Endothelial cell (in vitro differentiated cells): Measurements from ENCODE around the gene RHOF. TPM values are rescaled to one million over a fixed set of nuclear protein-coding genes. Genes with fewer than 3 reads are reported as not detected.

Source experiments
- DNase-seq: peaks from one replicate; pipeline ENCODE4 v3.0.0; 2021; ENCODE audit warnings: low spot score
- H3K27ac Mint-ChIP-seq: one replicate; pipeline ENCODE4 v1.8.0; 2021; ENCODE audit warnings: mixed read lengths, inconsistent platforms; ENCODE audit not compliant: unreplicated experiment
- H3K27me3 Mint-ChIP-seq: one replicate; pipeline ENCODE4 v1.8.0; 2021; ENCODE audit warnings: mild to moderate bottlenecking, moderate library complexity, mixed read lengths, inconsistent platforms; ENCODE audit not compliant: unreplicated experiment
- H3K36me3 Mint-ChIP-seq: one replicate; pipeline ENCODE4 v1.8.0; 2021; ENCODE audit warnings: mild to moderate bottlenecking, low read depth, mixed read lengths, inconsistent platforms; ENCODE audit not compliant: unreplicated experiment
- H3K4me1 Mint-ChIP-seq: one replicate; pipeline ENCODE4 v1.8.0; 2021; ENCODE audit warnings: mild to moderate bottlenecking, mixed read lengths, inconsistent platforms; ENCODE audit not compliant: unreplicated experiment
- H3K4me3 Mint-ChIP-seq: one replicate; pipeline ENCODE4 v1.8.0; 2021; ENCODE audit warnings: mild to moderate bottlenecking, mixed read lengths, inconsistent platforms; ENCODE audit not compliant: unreplicated experiment
- H3K9me3 Mint-ChIP-seq: one replicate; pipeline ENCODE4 v1.8.0; 2021; ENCODE audit warnings: mixed read lengths, inconsistent platforms; ENCODE audit not compliant: unreplicated experiment
- total RNA-seq: library from RNA; stranded (reverse); fragmentation: NEBNext Ultra II Directional; extraction: Animal tissue kit (Norgen Biotek cat#: 25700); gene quantifications from one replicate; pipeline ENCODE4 v1.2.1, GENCODE V29; 2021; ENCODE audit not compliant: unreplicated experiment
- TF ChIP-seq, protein P1 (sequence below): fragments of 200-600 bp; sonication (generic); IDR thresholded peaks from one replicate; pipeline ENCODE4 v1.5.0; 2021; ENCODE audit warnings: antibody characterized with exemption; ENCODE audit not compliant: unreplicated experiment

RHOF gene
- total RNA-seq, 1 donor from 2014 or later: 25.7 TPM

DNA sequence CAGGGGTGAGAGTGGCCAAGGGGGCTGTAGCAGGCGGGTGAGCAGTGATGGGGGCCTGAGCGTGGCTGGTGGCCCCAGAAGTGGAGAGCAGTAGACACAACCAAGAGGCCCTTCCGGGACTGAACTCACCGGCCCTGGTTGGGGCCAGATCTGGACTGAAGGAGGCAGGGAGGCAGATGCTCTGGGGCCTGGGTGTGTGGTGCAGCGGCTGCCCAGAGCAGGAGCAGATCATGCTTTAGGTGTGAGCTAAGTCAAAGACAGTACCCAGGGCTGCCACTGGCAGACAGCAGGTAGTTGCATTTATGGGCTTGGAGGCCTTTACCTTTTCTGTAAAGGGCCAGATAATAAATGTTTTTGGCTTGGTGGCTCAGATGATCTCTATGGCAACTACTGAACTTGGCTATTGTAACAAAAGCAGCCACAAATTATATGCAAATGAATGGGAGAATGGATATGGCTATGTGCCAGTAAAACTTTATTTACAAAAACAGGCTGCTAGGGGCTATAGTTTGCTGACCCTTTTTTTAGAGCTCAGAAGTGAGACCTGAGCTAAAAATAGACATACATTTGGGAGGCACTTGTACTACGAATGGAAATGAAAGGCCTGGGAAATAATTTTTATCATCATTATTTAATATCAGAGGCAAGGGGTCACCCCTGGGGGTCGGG lies 35.9 kb upstream of the RHOF start:
- Mint-ChIP-seq H3K27me3 (peaks cover 19% of the 10 kb centered on the region), H3K4me1 (peaks cover 2% of the 10 kb centered on the region), H3K9me3 (no peaks in the 10 kb centered on the region), H3K36me3 (peaks cover 40% of the 10 kb centered on the region), H3K27ac (no peak overlapping the region), H3K4me3 (peak overlapping the region; percentile 37)
- no peak for DNase-seq
- TF ChIP-seq, protein P1, sequence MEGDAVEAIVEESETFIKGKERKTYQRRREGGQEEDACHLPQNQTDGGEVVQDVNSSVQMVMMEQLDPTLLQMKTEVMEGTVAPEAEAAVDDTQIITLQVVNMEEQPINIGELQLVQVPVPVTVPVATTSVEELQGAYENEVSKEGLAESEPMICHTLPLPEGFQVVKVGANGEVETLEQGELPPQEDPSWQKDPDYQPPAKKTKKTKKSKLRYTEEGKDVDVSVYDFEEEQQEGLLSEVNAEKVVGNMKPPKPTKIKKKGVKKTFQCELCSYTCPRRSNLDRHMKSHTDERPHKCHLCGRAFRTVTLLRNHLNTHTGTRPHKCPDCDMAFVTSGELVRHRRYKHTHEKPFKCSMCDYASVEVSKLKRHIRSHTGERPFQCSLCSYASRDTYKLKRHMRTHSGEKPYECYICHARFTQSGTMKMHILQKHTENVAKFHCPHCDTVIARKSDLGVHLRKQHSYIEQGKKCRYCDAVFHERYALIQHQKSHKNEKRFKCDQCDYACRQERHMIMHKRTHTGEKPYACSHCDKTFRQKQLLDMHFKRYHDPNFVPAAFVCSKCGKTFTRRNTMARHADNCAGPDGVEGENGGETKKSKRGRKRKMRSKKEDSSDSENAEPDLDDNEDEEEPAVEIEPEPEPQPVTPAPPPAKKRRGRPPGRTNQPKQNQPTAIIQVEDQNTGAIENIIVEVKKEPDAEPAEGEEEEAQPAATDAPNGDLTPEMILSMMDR: no peak

DNA sequence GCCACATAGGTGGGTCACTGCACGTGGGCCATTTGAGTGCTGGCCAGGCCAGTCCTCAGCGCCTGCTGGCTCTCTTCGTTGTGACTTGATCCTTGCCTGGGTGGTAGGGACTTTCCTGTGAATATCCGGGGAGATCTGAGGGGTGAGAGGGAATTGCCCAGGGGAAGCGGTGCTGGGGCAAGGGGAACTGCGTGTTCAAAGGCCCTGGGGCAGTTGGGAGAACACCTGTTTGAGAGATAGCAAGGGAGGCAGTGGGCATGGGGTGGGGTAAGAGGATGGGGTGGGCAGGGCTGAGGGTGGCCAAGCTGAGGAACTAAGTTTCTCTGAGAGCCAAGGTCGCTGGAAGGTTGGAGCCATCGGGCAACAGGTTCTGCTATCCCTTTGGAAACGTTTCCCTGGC lies 35.3 kb upstream of the RHOF start:
- TF ChIP-seq, protein P1: no peak
- Mint-ChIP-seq H3K9me3 (no peaks in the 10 kb centered on the region), H3K27ac (peak overlapping the region; percentile 70), H3K4me3 (peak overlapping the region; percentile 34), H3K4me1 (peaks cover 2% of the 10 kb centered on the region), H3K36me3 (peaks cover 40% of the 10 kb centered on the region), H3K27me3 (peaks cover 19% of the 10 kb centered on the region)
- DNase-seq: no peak

DNA sequence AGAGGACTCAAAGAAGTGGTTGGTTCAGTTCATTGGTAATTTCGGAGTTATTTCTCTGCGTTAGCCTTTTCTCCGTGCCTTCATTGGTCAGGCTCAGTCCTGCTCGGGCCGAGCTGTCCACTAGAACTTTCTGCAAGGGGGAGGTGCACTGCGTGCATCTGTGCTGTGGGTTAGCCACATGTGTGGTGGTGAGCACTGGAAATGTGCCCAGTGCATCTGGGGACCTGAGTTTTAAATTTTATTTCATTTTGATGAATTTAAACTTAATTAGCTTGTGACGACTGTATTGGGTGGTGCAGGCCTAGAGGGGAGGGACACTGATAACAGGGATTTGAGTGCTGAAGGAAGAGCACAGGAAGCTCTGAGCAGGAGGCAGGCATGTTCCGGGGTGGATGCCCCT lies 34.8 kb upstream of the RHOF start:
- H3K4me1 Mint-ChIP-seq: peaks cover 2% of the 10 kb centered on the region
- TF ChIP-seq, protein P1: no peak
- peak overlapping the region; percentile 70 for H3K27ac Mint-ChIP-seq
- no peak for DNase-seq
- peak overlapping the region; percentile 34 for H3K4me3 Mint-ChIP-seq
- peaks cover 19% of the 10 kb centered on the region for H3K27me3 Mint-ChIP-seq
- H3K9me3 Mint-ChIP-seq: no peaks in the 10 kb centered on the region
- peaks cover 40% of the 10 kb centered on the region for H3K36me3 Mint-ChIP-seq

DNA sequence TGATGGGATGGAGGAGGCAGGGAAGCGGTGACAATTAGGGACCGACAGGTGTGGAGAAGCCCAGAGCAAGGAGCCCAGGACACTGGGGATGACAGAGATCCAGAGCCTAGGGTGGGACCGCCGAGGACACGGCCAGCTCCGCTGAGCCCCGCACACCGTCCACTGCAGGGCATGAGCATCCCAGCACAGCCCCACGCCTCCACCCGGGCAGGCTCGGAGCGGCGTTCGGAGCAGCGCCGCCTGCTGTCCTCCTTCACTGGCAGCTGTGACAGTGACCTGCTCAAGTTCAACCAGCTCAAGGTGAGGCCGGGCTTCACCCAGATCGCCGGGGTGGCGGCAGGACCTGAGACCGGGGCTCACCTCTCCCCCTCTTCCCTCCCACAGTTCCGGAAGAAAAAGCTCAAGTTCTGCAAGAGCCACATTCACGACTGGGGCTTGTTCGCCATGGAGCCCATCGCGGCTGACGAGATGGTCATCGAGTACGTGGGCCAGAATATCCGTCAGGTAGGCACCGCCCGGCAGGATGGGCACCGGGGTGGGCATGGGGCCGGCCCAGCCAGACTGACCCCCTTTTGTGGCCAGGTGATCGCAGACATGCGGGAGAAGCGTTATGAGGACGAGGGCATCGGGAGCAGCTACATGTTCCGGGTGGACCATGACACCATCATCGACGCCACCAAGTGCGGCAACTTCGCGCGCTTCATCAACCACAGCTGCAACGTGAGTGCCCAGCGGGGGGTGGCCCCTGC lies 34.0 kb upstream of the RHOF start:
- TF ChIP-seq, protein P1: no peak
- Mint-ChIP-seq H3K9me3 (no peaks in the 10 kb centered on the region), H3K4me3 (peak overlapping the region; percentile 10), H3K27me3 (peaks cover 19% of the 10 kb centered on the region), H3K36me3 (peaks cover 38% of the 10 kb centered on the region), H3K27ac (no peak overlapping the region), H3K4me1 (peaks cover 2% of the 10 kb centered on the region)
- DNase-seq: no peak
